ENCODE data around the gene PTBP1. TPM values are rescaled to one million over a fixed set of nuclear protein-coding genes. Genes with fewer than 3 reads are reported as not detected.
"Not testable (repeated sequence)": the region's sequence is repeated elsewhere in the genome, so short reads cannot be mapped to it uniquely, and the experiment has no call there.

Gene PTBP1
- total RNA-seq, 1 donor from 2014 or later, result 735 TPM

- peaks cover 27% of the 10 kb centered on the region for H3K27me3 Mint-ChIP-seq (ENCODE audit: insufficient read depth)
- H3K4me1 Mint-ChIP-seq (ENCODE audit: low read depth), result no peaks in the 10 kb centered on the region
- no peak for DNase-seq (ENCODE audit: low spot score)
- no peak overlapping the region for H3K4me3 Mint-ChIP-seq
- H3K36me3 Mint-ChIP-seq (ENCODE audit: low read depth), result no peaks in the 10 kb centered on the region
- intact Hi-C loops (cut with micrococcal nuclease), result no loop called here
- H3K27ac Mint-ChIP-seq, result no peak overlapping the region
- no peaks in the 10 kb centered on the region for H3K9me3 Mint-ChIP-seq
These were observed 27.6 kb downstream of the PTBP1 start for GRCh38 chr19:824885-825284.

GRCh38 chr19:825897-826644, 28.8 kb downstream of the PTBP1 start:
- no peak overlapping the region for H3K4me3 Mint-ChIP-seq
- H3K4me1 Mint-ChIP-seq (ENCODE audit: low read depth), result no peaks in the 10 kb centered on the region
- H3K27me3 Mint-ChIP-seq (ENCODE audit: insufficient read depth), result peaks cover 23% of the 10 kb centered on the region
- DNase-seq (ENCODE audit: low spot score), result no peak
- no peaks in the 10 kb centered on the region for H3K36me3 Mint-ChIP-seq (ENCODE audit: low read depth)
- intact Hi-C loops (cut with micrococcal nuclease), result no loop called here
- no peaks in the 10 kb centered on the region for H3K9me3 Mint-ChIP-seq
- no peak overlapping the region for H3K27ac Mint-ChIP-seq

GRCh38 chr19:827314-827709, 30.1 kb downstream of the PTBP1 start:
- no peak for DNase-seq (ENCODE audit: low spot score)
- H3K9me3 Mint-ChIP-seq, result no peaks in the 10 kb centered on the region
- no peak overlapping the region for H3K4me3 Mint-ChIP-seq
- no peaks in the 10 kb centered on the region for H3K36me3 Mint-ChIP-seq (ENCODE audit: low read depth)
- H3K27ac Mint-ChIP-seq, result no peak overlapping the region
- intact Hi-C loops (cut with micrococcal nuclease), result no loop called here
- H3K27me3 Mint-ChIP-seq (ENCODE audit: insufficient read depth), result peaks cover 23% of the 10 kb centered on the region
- no peaks in the 10 kb centered on the region for H3K4me1 Mint-ChIP-seq (ENCODE audit: low read depth)

- Mint-ChIP-seq H3K9me3 (no peaks in the 10 kb centered on the region), H3K36me3 (ENCODE audit: low read depth) (no peaks in the 10 kb centered on the region), H3K27ac (no peak within 1 kb of the TSS), H3K4me1 (ENCODE audit: low read depth) (no peaks in the 10 kb centered on the region), H3K27me3 (ENCODE audit: insufficient read depth) (peaks cover 20% of the 10 kb centered on the region), H3K4me3 (no peak within 1 kb of the TSS)
- intact Hi-C loops (cut with micrococcal nuclease), result no loop called here
- DNase-seq (ENCODE audit: low spot score), result no peak
These were observed 30.6 kb downstream of the PTBP1 start, which contains the start of gene AZU1 for GRCh38 chr19:827710-828321. Gene AZU1, plus strand, starts transcription at chr19:827837. Its CDS starts 10 bp downstream, at chr19:827847.

- H3K27me3 Mint-ChIP-seq (ENCODE audit: insufficient read depth), result peaks cover 5% of the 10 kb centered on the region
- no peaks in the 10 kb centered on the region for H3K36me3 Mint-ChIP-seq (ENCODE audit: low read depth)
- intact Hi-C loops (cut with micrococcal nuclease), result no loop called here
- H3K4me3 Mint-ChIP-seq, result no peak overlapping the region
- DNase-seq (ENCODE audit: low spot score), result no peak
- no peak overlapping the region for H3K27ac Mint-ChIP-seq
- H3K9me3 Mint-ChIP-seq, result no peaks in the 10 kb centered on the region
- H3K4me1 Mint-ChIP-seq (ENCODE audit: low read depth), result no peaks in the 10 kb centered on the region
These were observed 32.0 kb downstream of the PTBP1 start for GRCh38 chr19:829129-829758.

GRCh38 chr19:831407-832369, 34.4 kb downstream of the PTBP1 start:
- Mint-ChIP-seq H3K27me3 (ENCODE audit: insufficient read depth) (peaks cover 4% of the 10 kb centered on the region), H3K27ac (no peak overlapping the region), H3K9me3 (no peaks in the 10 kb centered on the region), H3K36me3 (ENCODE audit: low read depth) (no peaks in the 10 kb centered on the region), H3K4me3 (no peak overlapping the region), H3K4me1 (ENCODE audit: low read depth) (no peaks in the 10 kb centered on the region)
- no peak for DNase-seq (ENCODE audit: low spot score)
- intact Hi-C loops (cut with micrococcal nuclease), result no loop called here

GRCh38 chr19:834216-834615, 37.0 kb downstream of the PTBP1 start:
- intact Hi-C loops (cut with micrococcal nuclease), result no loop called here
- H3K36me3 Mint-ChIP-seq (ENCODE audit: low read depth), result no peaks in the 10 kb centered on the region
- H3K9me3 Mint-ChIP-seq, result no peaks in the 10 kb centered on the region
- H3K4me3 Mint-ChIP-seq, result no peak overlapping the region
- H3K4me1 Mint-ChIP-seq (ENCODE audit: low read depth), result no peaks in the 10 kb centered on the region
- DNase-seq (ENCODE audit: low spot score), result no peak
- H3K27ac Mint-ChIP-seq, result no peak overlapping the region
- H3K27me3 Mint-ChIP-seq (ENCODE audit: insufficient read depth), result peaks cover 7% of the 10 kb centered on the region

- Mint-ChIP-seq H3K4me1 (ENCODE audit: low read depth) (no peaks in the 10 kb centered on the region), H3K36me3 (ENCODE audit: low read depth) (no peaks in the 10 kb centered on the region), H3K4me3 (no peak overlapping the region), H3K27ac (no peak overlapping the region), H3K9me3 (no peaks in the 10 kb centered on the region), H3K27me3 (ENCODE audit: insufficient read depth) (peaks cover 4% of the 10 kb centered on the region)
- intact Hi-C loops (cut with micrococcal nuclease), result no loop called here
- DNase-seq (ENCODE audit: low spot score), result no peak
These were observed 38.1 kb downstream of the PTBP1 start for GRCh38 chr19:835210-835810.

- DNase-seq (ENCODE audit: low spot score), result no peak
- Mint-ChIP-seq H3K4me1 (ENCODE audit: low read depth) (no peaks in the 10 kb centered on the region), H3K27me3 (ENCODE audit: insufficient read depth) (peaks cover 13% of the 10 kb centered on the region), H3K36me3 (ENCODE audit: low read depth) (no peaks in the 10 kb centered on the region), H3K27ac (peak within 1 kb of the TSS; percentile 1), H3K4me3 (no peak within 1 kb of the TSS), H3K9me3 (no peaks in the 10 kb centered on the region)
- intact Hi-C loops (cut with micrococcal nuclease), result no loop called here
These were observed 43.4 kb downstream of the PTBP1 start, which contains the start of gene PRTN3 for GRCh38 chr19:840519-841206. Gene PRTN3, plus strand, starts transcription at chr19:840999. Its CDS starts 10 bp downstream, at chr19:841009.

- H3K4me1 Mint-ChIP-seq (ENCODE audit: low read depth); DNase-seq (ENCODE audit: low spot score); H3K9me3 Mint-ChIP-seq; H3K36me3 Mint-ChIP-seq (ENCODE audit: low read depth); intact Hi-C loops (cut with micrococcal nuclease); H3K27ac Mint-ChIP-seq; H3K4me3 Mint-ChIP-seq: not testable (repeated sequence)
- H3K27me3 Mint-ChIP-seq (ENCODE audit: insufficient read depth), result peaks cover 13% of the 10 kb centered on the region
These were observed 45.5 kb downstream of the PTBP1 start for GRCh38 chr19:842802-843179.

- H3K27me3 Mint-ChIP-seq (ENCODE audit: insufficient read depth), result peaks cover 13% of the 10 kb centered on the region
- no peak overlapping the region for H3K4me3 Mint-ChIP-seq
- H3K27ac Mint-ChIP-seq, result no peak overlapping the region
- no peaks in the 10 kb centered on the region for H3K36me3 Mint-ChIP-seq (ENCODE audit: low read depth)
- no peak for DNase-seq (ENCODE audit: low spot score)
- H3K4me1 Mint-ChIP-seq (ENCODE audit: low read depth), result no peaks in the 10 kb centered on the region
- no peaks in the 10 kb centered on the region for H3K9me3 Mint-ChIP-seq
- intact Hi-C loops (cut with micrococcal nuclease), result no loop called here
These were observed 46.1 kb downstream of the PTBP1 start for GRCh38 chr19:843180-843835.

Data from activated T-helper 1 cell treated with anti-CD3 and anti-CD28 coated beads, Interleukin-12 subunit alpha, Interleukin-12 subunit beta, Interleukin-2, Interleukin-4 antibody, amounts not matched to agents 30 ng/mL and 10 ng/mL and 1 ng/mL, durations not matched to agents 14 hours and 24 hours and 36 hours (primary cell).